ENCODE results near the gene FBLN1.

DNA sequence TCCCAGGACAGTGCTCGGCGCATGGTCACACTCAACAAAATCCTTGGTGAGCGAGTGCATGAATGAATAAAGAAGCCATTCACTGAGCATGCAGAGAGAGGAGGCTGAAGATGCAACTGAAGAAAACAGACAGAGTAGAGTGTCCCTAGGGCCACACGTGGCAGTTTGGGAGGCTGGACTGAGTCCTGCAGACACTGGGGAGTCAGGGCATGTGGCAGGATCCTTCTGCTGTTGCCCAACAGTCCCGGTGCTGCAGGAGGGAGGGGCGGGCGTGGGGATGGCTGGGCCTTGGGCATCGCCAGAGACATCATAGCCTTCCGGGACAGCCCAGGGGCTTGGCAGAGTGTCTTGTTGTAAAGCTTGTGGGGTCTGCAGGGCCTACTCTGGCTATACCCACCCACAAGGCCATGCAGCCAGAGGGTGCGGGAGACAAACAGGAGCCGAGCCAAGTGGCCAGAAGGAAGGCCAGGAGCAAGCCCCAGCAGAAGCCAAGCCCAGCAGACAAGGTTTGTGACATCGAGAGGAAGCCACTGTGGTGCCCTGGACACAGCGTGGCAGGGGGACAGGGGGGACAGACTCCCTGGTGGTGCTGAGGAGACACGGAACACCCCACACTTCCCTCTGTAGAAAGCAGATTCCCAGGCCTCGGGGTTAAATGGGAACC lies 26.7 kb upstream of the FBLN1 start:
- TF ChIP-seq EP300 (IDR thresholded peaks at IDR 0.05) = no peak
- TF ChIP-seq, protein P1, sequence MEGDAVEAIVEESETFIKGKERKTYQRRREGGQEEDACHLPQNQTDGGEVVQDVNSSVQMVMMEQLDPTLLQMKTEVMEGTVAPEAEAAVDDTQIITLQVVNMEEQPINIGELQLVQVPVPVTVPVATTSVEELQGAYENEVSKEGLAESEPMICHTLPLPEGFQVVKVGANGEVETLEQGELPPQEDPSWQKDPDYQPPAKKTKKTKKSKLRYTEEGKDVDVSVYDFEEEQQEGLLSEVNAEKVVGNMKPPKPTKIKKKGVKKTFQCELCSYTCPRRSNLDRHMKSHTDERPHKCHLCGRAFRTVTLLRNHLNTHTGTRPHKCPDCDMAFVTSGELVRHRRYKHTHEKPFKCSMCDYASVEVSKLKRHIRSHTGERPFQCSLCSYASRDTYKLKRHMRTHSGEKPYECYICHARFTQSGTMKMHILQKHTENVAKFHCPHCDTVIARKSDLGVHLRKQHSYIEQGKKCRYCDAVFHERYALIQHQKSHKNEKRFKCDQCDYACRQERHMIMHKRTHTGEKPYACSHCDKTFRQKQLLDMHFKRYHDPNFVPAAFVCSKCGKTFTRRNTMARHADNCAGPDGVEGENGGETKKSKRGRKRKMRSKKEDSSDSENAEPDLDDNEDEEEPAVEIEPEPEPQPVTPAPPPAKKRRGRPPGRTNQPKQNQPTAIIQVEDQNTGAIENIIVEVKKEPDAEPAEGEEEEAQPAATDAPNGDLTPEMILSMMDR (IDR thresholded peaks at IDR 0.05) = no peak
